LNCaP clone FGC (cell line): ENCODE measurements around the gene VPS16.

Source experiments
- DNase-seq: peaks from one replicate; pipeline ENCODE4 v3.0.0-alpha.2; 2011; ENCODE audit warnings: low read depth
- H3K4me3 ChIP-seq: 2 replicates; pipeline ENCODE4 v1.5.1; 2011; ENCODE audit warnings: mild to moderate bottlenecking, low read depth, low read length, control low read depth
- CTCF ChIP-seq: IDR thresholded peaks from 2 replicates; pipeline ENCODE4 v1.5.1; 2012; ENCODE audit warnings: mild to moderate bottlenecking; ENCODE audit not compliant: control insufficient read depth, insufficient read depth; ENCODE audit errors: extremely low read depth

Gene VPS16

DNA sequence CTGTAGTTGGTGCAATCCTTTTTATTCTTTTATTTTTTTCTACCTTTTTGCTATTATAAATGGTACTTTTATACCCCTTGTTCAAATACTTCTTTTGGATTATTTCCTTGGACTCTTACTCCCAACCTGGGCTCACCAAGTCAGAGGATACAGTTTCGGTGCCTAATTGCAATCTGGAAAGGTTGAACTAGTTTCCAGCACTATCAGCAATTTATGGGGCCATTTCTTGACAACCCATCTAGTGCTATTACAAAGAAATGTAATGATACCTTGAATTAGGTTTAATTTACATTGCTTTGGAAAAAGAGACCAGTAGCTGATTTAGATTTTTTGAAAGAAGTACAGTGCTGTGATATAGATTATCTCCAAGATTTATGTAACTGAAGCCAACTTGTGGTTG, 38.0 kb downstream of the VPS16 start:
- no peak for TF ChIP-seq CTCF
- no peak overlapping the region for H3K4me3 ChIP-seq
- no peak for DNase-seq

- no peak for DNase-seq
- TF ChIP-seq CTCF = no peak
Observed at GRCh38 chr20:2879146-2879545, 38.6 kb downstream of the VPS16 start.

DNA sequence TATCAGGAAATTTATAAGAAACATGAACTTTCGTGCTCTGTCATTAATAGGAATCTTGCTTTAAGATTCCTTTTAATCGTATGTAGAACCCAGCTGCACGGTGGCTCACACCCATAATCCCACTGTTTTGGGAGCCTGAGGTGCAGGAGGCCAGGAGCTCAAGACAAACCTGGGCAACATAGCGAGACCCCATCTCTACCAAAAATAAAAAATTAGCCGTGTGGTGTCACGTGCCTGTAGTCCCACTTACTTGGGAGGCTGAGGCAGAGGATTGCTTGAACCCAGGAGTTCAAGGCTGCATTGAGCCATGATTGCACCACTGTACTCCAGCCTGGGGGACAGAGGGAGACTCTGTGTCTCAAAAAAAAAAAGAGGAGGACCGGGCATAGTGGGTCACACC, 40.1 kb downstream of the VPS16 start:
- no peak overlapping the region for H3K4me3 ChIP-seq
- DNase-seq = no peak
- no peak for TF ChIP-seq CTCF

More at GRCh38 chr20:2879146-2879545, 38.6 kb downstream of the VPS16 start:
- H3K4me3 ChIP-seq = no peak overlapping the region

DNA sequence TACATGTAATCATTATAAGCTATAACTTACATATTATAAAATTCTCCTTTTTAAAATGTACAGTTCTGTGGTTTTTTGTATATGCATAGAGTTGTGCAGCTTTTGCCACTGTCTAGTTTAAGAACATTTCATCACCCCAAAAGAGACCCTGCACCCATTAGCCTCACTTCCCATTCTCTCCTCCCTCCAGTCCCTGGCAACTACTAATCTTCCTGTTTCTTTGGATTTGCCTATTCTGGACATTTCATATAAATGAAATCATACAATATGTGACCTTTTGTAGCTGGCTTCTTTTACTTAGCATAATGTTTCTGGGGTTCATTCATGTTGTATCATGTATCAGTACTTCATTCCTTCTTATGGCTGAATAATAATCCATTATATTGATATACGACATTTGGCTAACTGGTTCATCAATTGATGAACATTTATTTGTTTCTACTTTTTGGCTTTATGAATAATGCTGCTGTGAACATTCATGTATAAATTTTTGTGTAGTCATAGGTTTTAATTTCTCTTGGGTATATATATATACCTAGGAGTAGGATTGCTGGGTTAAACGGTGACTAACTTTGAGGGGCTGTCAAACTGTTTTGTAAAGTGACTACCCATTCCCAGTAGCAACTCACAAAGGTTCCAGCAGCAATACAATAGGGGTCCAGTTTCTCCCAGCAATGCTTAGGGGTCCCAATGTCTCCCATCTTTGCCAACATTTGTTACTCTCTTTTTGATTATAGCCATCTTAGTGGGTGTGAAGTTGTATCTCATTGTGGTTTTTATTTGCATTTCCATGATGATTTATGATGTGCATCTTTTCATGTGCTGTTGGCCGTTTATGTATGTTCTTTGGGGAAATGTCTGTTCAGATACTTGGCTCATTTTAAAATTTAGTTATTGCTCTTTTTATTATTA, 43.4 kb downstream of the VPS16 start:
- H3K4me3 ChIP-seq = no peak overlapping the region

GRCh38 chr20:2887715-2888114, 47.2 kb downstream of the VPS16 start:
- DNase-seq = no peak
- H3K4me3 ChIP-seq = no peak overlapping the region
- no peak for TF ChIP-seq CTCF

More for the DNA sequence above, 43.4 kb downstream of the VPS16 start:
- no peak for TF ChIP-seq CTCF
- DNase-seq = no peak

DNA sequence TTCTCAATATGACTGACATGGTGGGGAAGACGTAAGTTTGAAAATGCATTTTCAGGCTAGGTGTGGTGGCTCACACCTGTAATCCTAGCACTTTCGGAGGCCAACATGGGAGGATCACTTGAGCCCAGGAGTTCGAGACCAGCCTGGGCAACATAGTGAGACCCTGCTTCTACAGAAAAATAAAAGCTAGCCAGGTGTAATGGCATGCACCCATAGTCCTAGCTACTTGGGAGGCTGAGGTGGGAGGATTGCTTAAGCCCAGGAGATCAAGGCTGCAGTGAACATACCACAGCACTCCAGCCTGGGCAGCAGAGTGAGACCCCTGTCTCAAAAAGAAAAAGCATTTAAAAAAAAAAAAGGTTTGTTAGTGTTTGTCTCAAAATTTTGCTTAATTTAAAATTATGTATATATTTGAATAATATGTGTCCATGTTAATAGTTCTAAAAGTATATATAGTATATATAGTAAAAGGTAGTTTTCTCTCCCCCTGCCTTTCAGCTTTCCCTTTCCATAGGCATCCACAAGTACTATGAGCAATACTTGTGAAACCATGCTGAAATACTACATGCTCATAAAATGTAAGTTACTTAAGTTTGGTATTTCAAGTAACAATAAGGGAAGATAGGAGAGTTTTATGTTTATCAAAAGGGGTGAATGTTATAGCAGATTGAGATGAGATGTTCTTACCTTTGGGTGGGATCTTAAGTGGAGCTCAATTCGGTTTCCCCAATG, 47.8 kb downstream of the VPS16 start:
- TF ChIP-seq CTCF = no peak
- DNase-seq = no peak
- no peak overlapping the region for H3K4me3 ChIP-seq
